ACHN (cell line): ENCODE results near the gene AEN.

Experiments
- DNase-seq: peaks from one replicate; pipeline ENCODE4 v3.0.0-alpha.2; 2015
- in situ Hi-C: cut with HindIII; loops from 2 replicates; pipeline ENCODE4 v1.10.0; 2017; ENCODE audit warnings: low sequenced_read_pairs, low pct_ligation_motif_present, low pct_unique_long_range_greater_than_20kb

Gene AEN, protein sequence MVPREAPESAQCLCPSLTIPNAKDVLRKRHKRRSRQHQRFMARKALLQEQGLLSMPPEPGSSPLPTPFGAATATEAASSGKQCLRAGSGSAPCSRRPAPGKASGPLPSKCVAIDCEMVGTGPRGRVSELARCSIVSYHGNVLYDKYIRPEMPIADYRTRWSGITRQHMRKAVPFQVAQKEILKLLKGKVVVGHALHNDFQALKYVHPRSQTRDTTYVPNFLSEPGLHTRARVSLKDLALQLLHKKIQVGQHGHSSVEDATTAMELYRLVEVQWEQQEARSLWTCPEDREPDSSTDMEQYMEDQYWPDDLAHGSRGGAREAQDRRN

GRCh38 chr15:88620995-88621772 is at the start of gene AEN:
TSS of gene AEN (plus strand) at chr15:88621340. CDS start at chr15:88626210, 4,870 bp downstream.
- in situ Hi-C loops, result no loop called here
- peak; percentile 94 for DNase-seq

DNA sequence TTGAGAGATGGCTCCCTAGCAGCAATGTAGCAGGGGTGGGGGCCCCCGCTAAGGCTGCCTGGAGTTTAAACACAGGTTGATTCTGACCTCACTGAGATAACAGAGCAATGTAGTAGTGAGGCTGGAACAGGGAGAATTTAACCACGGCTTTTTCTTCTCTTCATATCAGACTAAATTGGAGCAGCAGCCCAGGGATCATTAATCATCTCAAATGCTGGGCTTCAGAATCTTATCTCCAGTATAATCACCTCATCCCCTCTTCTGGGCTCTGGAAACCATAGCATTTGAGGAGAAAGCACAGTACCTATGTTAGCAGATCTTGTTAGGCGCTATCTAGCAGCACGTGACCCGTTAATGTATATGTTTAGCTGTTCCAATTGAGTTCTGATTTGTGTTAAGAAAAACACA is 49.3 kb upstream of the AEN start:
- in situ Hi-C loops, result no loop called here
- DNase-seq, result no peak

GRCh38 chr15:88574077-88574476 is 47.1 kb upstream of the AEN start:
- in situ Hi-C loops, result no loop called here
- DNase-seq, result no peak

- in situ Hi-C loops, result no loop called here
- no peak for DNase-seq
Measured at GRCh38 chr15:88574655-88575054, 46.5 kb upstream of the AEN start.

DNA sequence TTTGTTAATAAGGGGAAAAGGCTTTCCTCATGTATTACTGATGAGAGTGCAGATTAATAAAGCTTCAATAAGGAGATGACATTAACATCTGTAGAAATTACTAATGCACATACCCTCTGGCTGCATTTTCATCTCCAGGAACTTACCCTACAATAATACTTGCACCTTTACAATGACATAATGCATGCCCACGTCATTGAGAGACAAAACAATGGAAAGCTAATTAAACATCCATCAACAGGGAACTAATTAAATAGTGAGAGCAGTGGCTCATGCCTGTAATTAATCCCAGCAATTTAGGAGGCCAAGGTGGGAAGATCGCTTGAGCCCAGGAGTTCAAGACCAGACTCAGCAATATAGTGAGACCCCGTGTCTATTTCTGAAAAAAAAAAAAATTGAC is 41.8 kb upstream of the AEN start:
- in situ Hi-C loops, result no loop called here
- DNase-seq, result no peak

DNA sequence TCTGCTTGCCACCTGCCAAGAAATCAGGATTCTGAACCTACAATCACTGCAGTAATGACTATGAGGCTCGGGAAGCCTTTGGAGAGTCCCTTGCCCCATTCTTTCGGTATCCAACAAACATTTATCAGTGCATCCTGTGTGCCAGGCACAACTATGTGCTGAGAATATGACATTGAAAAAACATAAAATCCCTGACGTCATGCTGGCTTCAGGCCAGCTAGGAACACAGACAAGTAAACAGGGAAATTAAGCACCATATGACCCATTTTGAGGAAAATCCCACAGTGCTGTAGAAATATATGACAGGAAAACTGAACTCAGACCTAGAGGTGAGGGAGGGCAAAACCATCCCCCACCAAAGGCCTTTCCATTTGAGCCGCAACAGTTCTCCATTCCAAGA is 40.6 kb upstream of the AEN start:
- in situ Hi-C loops, result no loop called here
- DNase-seq, result no peak

DNA sequence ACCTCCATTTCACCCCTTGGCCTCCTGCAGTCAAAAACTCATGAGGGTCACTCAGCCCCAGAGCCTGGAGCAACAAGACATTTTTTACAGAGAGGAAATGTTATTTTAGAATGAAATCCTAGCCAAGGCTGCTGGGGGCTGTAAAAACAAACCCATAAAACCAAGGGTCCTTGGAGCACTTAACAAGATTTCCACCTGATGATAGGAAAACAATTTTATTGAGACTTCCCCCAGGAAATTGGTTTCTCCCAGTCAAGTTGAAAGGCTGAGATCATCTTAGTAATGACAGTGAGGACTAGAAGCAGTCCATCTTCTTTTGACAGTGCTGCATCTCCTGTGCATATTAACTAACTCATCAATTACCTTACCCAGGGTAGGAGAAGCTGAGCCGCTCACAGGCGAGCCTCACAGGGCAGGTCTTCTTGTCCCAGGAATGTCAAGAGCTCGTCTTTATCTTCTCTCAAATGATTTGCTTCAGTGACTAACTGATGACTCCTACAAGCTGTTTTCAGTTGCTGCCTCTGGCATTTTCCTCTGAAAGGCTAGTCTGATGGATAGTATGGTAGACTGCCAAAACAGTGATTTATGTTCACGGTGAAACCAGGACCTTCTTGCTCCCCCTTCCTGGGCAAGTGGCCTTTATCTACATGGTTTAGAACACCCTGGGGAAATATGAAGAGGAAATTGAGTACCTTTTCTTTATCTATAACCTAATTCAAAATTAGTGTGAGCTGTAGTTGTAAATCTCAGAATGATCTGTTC is 34.6 kb upstream of the AEN start:
- in situ Hi-C loops, result no loop called here
- DNase-seq, result peak; percentile 23

DNA sequence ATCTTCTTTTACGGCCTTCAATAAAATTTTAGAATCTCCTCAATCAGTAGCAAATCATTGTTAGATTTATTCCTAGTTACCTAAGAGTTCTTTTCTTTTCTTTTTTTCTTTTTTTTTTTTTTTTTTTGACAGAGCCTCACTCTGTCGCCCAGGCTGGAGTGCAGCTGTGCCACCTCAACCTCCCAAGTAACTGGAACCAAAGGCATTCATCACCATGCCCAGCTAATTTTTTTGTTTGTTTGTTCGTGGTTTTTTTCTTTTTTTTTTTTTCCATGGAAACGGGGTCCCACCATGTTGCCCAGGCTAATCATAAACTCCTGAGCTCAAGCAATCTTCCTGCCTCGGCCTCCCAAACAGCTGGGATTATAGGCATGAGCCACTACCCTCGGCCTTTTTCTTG is 30.4 kb upstream of the AEN start:
- no peak for DNase-seq
- in situ Hi-C loops, result no loop called here

- DNase-seq, result no peak
- in situ Hi-C loops, result no loop called here
Measured at GRCh38 chr15:88591384-88591783, 29.8 kb upstream of the AEN start.

DNA sequence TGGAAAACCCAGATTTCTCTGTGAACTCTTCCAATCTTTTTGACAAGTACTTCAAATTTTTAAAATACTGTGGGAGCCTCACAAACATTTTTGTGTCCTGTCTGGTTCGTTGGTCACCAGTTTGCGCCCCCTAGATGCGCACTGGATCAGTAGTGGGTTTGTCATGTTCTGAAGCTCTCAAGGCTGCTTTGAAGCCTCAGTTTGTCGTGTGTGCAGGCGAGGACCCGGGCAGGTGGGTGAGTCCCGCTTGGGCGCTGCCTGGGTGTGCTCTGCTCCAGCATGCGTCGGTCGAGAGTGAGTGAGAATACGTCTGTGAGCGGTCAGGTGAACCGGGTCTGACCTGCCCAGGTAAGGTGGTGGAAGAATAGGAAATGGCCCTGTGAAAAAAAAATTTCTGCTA is 17.3 kb upstream of the AEN start:
- in situ Hi-C loops, result no loop called here
- no peak for DNase-seq

DNA sequence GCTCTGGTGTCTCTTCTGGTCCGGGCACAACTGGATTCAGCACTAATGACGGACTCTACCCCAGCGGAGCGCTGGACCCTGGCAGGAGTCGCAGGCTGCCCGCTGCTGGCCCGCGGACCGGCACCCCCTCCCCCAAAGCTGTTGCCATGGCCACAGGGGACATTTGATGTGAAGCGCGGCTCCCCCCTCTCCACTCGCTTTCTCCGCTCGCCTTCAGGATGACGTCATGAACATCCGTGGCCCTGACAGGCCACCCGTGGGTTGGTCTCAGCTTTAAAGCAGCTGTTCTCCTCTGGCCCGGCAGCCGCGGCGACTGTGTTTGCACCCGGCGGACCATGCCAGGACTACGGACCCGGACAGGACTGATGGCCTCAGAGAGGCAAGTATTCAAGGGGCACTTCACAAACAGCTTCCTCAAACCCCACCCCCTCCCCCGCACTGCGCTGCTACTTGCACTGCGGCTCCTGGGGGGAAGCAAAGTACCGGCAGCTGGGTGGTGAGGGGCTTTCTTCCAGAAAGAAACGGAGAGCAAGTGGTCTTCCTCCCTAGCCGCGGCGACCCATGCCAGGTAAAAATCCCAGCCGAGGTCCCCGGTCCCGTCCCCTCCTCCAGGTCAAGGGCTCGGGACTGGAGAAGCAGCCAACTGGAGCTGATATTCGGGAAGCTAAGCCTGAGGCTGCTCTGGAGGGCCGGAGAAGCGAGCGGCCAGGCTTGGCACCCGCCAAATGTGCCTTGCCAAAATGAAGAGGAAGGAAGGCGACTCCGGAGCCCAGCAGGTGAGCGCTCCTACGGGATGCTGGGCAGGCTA is 16.6 kb upstream of the AEN start:
- in situ Hi-C loops, result no loop called here
- DNase-seq, result no peak

DNA sequence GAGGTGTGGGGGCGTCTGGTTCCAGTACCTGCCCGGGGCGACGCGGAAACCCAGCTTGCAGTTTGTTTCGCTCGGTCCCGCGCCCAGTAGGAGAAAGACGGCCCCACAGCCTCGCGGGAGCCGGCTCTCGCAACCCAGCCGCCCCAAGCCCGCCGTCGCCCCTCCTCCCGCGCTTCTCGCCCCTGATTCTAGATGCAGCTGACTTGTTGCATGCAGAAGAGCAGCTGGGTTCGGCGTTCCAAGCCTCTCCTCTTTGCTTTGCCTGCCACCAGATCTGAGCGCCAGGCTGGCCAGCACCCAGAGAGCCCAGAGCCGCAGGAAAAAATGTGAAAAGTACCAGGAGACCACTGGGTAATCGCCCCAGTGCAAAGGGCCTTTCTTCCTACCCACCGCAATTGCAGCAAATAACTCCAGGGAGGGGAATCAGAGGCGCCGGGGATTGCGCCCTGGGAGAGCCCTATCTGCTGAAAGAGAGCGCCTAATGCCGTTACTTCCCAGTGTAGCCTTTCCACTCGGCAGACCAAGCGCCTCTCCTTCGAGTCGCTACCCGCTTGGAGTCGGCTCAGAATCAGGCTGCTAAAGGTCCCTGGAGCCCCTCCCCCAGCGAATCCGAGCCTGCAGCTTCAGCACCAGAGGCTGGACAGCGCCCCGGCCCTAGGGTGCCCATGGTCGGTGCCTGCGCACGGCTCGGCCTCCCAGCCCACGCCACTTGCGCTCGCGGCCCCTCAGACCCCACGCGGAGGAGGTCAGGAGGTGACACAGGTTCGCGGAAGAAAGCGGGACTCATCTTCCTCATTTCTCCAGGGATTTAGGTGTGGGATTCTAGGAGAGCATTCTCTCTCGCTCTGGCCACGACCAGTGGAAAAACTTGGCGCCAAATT is 15.7 kb upstream of the AEN start:
- DNase-seq, result peak; percentile 54
- in situ Hi-C loops, result no loop called here

GRCh38 chr15:88606070-88606794 is 14.9 kb upstream of the AEN start:
- DNase-seq, result no peak
- in situ Hi-C loops, result no loop called here

DNA sequence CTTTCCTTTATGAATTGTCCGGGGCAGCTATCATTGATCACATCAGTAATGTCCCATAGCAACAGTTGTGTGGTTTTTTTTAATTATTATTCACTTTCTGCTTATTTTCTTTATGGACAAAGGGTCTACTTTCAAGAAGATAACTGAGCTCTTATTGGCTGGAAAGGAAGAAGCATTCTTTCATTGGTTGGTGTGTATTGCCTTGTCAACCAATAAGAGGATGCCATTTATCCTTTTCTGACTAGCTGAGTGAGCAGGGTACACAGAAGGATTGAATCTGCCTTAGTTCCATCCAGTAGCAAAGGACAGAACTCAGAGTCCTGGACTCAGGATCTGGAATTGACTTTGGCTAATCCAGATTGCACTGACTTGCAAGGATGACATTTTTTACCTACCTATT is 13.2 kb upstream of the AEN start:
- DNase-seq, result no peak

GRCh38 chr15:88608607-88609181 is 12.4 kb upstream of the AEN start:
- in situ Hi-C loops, result no loop called here
- no peak for DNase-seq

More for the DNA sequence above, 13.2 kb upstream of the AEN start:
- in situ Hi-C loops, result no loop called here

DNA sequence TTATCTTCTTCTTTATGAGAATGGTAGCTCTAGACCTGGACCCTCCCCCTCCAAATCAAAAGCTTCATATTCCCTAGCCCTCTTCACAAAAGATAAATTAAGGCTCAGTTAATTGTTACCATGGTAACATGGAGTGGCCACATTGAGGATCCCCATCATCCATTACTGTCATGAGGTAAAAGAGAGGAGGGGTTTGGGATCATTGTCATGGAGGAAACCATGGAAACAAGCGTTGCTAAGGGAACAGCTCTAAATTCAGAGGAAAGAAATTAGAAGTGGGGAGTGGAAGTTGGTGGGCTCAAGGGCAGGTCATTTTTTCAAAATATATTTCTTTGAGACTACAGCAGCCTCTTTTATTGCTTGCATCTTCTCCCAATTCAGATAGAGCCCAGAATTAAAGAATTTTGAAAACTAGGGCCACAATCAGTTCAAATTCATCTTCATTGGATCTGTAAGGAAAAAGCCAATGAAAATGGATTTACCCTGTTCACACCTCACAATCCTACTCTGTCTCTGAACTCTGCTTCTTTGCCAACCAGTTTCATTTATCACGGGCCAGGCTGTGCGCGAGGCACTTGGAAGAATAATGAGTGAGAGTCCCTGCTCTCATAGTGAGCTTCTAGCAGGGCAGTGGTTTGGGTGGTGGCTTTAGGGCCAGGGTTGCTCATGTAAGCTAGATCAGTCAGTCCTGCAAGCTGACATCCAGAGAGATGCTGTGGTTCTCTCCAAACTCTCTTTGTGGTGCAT is 11.6 kb upstream of the AEN start:
- in situ Hi-C loops, result no loop called here
- DNase-seq, result no peak
